MM.1S (cell line): Measurements from ENCODE around the gene SNCAIP.

ENCODE experiments used
- DNase-seq: peaks from one replicate; pipeline ENCODE4 v3.0.0-alpha.2; 2015
- H2AFZ ChIP-seq: fragments of 300-600 bp; sonication (generic); 2 replicates; pipeline ENCODE4 v1.6.0; 2016; ENCODE audit warnings: antibody characterized with exemption, low read length
- H3F3A ChIP-seq: fragments of 300-600 bp; sonication (generic); 2 replicates; pipeline ENCODE4 v1.6.1; 2016; ENCODE audit warnings: mild to moderate bottlenecking, antibody characterized with exemption, low read length, moderate library complexity, mixed read lengths; ENCODE audit not compliant: insufficient read depth
- H3K27ac ChIP-seq: fragments of 300-600 bp; sonication (generic); 2 replicates; pipeline ENCODE4 v1.5.1; 2016; ENCODE audit warnings: mild to moderate bottlenecking, low read length
- H3K27me3 ChIP-seq: fragments of 300-600 bp; sonication (generic); replicated peaks from 2 replicates; pipeline ENCODE4 v1.6.0; 2016; ENCODE audit warnings: low read length; ENCODE audit not compliant: insufficient read depth
- H3K36me3 ChIP-seq: fragments of 300-600 bp; sonication (generic); replicated peaks from 2 replicates; pipeline ENCODE4 v1.6.1; 2016; ENCODE audit warnings: mild to moderate bottlenecking, low read length, mixed read lengths; ENCODE audit not compliant: insufficient read depth
- H3K4me1 ChIP-seq: fragments of 300-600 bp; sonication (generic); 2 replicates; pipeline ENCODE4 v1.6.1; 2016; ENCODE audit warnings: low read length, mixed read lengths
- H3K4me2 ChIP-seq: fragments of 300-600 bp; sonication (generic); 2 replicates; pipeline ENCODE4 v1.6.0; 2016; ENCODE audit warnings: low read depth, low read length
- H3K4me3 ChIP-seq: fragments of 300-600 bp; sonication (generic); 2 replicates; pipeline ENCODE4 v1.5.1; 2016; ENCODE audit warnings: low read length, mixed read lengths
- H3K79me2 ChIP-seq: fragments of 300-600 bp; sonication (generic); 2 replicates; pipeline ENCODE4 v1.6.1; 2016; ENCODE audit warnings: mixed run types, low read length, mixed read lengths
- H3K9ac ChIP-seq: fragments of 300-600 bp; sonication (generic); 2 replicates; pipeline ENCODE4 v1.6.1; 2016; ENCODE audit warnings: low read length, mixed read lengths
- H3K9me2 ChIP-seq: fragments of 300-600 bp; sonication (generic); replicated peaks from 2 replicates; pipeline ENCODE4 v1.6.1; 2016; ENCODE audit warnings: mild to moderate bottlenecking, low read length, mixed read lengths; ENCODE audit not compliant: insufficient read depth
- H3K9me3 ChIP-seq: fragments of 300-600 bp; sonication (generic); replicated peaks from 2 replicates; pipeline ENCODE4 v1.6.1; 2016; ENCODE audit warnings: mild to moderate bottlenecking, low read length, mixed read lengths; ENCODE audit not compliant: insufficient read depth
- H4K20me1 ChIP-seq: fragments of 300-600 bp; sonication (generic); 2 replicates; pipeline ENCODE4 v1.6.1; 2016; ENCODE audit warnings: mild to moderate bottlenecking, low read length, moderate library complexity, mixed read lengths; ENCODE audit not compliant: insufficient read depth
- EZH2 ChIP-seq: fragments of 300-600 bp; sonication (generic); optimal IDR thresholded peaks from 2 replicates; pipeline ENCODE3; 2017; ENCODE audit warnings: low read depth, mild to moderate bottlenecking, antibody characterized with exemption, low read length, mixed read lengths
- EZH2phosphoT487 ChIP-seq: fragments of 300-600 bp; sonication (generic); IDR thresholded peaks from 2 replicates; pipeline ENCODE4 v1.6.1; 2018; ENCODE audit warnings: antibody characterized with exemption, low read length
- TF ChIP-seq, protein P1 (sequence below): fragments of 300-600 bp; sonication (generic); IDR thresholded peaks from 2 replicates; pipeline ENCODE4 v1.5.1; 2016; ENCODE audit warnings: antibody characterized with exemption, low read length, mixed read lengths

SNCAIP gene

DNA sequence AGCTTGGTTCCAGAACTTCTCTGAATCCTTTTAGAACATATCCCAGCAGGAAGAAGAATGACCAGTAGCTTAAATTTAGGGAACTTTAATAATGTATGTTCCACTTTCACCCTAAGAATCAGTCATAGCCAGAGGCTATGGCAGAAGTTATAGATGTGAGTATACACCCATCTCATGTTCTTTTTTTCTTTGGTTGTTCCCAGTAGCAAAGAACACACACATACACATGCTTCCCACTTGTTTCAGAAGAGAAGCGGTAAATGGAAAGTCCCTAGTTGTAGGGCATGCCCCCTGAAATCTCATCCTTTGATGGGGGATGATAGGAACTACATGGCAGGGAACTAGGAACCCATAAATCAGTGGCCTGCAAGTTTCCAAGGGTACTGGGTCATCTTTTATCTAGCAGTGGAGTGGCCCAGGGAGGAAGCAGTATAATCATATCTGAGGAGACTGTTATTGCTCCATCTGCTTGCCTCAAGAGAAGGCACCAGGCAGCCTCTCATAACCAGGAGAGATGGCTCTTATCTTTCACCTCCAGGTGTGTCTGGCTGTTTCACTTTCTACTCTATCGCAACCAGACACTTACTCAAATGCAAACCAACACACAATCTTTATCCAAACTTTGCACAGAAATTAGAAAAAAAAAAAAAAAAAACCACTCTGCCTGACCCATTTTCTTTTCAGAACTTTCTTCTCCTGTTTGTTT, 109.5 kb downstream of the SNCAIP start:
- no peak overlapping the region for H3K9ac ChIP-seq
- H3K27ac ChIP-seq = peak overlapping the region; percentile 12; the same call in 1 of the 2 replicates

DNA sequence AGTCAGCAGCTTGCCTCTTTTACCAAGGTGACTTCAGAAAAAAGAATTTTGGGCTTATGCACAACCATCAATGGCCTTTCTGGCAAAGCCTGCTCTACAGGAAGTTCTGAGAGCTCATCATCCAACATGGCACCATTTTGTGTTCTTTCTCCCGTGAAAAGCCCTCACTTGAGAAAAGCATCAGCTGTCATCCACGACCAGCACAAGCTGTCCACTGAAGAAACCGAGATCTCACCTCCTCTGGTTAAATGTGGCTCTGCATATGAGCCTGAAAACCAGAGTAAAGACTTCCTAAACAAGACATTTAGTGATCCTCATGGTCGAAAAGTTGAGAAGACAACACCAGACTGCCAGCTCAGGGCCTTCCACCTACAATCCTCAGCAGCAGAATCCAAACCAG, 111.2 kb downstream of the SNCAIP start:
- no peak overlapping the region for H3K27ac ChIP-seq
- no peak for DNase-seq
- H3K4me1 ChIP-seq = peaks cover 15% of the 10 kb centered on the region
- H3K9ac ChIP-seq = no peak overlapping the region
- H4K20me1 ChIP-seq = no peaks in the 10 kb centered on the region
- H2AFZ ChIP-seq = no peak overlapping the region
- 0 out of 2 replicates have a peak, but pooled peaks cover 9% of the 10 kb centered on the region for H3F3A ChIP-seq
- no peaks in the 10 kb centered on the region for H3K9me3 ChIP-seq
- H3K79me2 ChIP-seq = no peaks in the 10 kb centered on the region
- TF ChIP-seq, protein P1, sequence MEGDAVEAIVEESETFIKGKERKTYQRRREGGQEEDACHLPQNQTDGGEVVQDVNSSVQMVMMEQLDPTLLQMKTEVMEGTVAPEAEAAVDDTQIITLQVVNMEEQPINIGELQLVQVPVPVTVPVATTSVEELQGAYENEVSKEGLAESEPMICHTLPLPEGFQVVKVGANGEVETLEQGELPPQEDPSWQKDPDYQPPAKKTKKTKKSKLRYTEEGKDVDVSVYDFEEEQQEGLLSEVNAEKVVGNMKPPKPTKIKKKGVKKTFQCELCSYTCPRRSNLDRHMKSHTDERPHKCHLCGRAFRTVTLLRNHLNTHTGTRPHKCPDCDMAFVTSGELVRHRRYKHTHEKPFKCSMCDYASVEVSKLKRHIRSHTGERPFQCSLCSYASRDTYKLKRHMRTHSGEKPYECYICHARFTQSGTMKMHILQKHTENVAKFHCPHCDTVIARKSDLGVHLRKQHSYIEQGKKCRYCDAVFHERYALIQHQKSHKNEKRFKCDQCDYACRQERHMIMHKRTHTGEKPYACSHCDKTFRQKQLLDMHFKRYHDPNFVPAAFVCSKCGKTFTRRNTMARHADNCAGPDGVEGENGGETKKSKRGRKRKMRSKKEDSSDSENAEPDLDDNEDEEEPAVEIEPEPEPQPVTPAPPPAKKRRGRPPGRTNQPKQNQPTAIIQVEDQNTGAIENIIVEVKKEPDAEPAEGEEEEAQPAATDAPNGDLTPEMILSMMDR = no peak
- TF ChIP-seq EZH2 (no peak), EZH2phosphoT487 (no peak)
- H3K4me2 ChIP-seq = no peak overlapping the region
- H3K27me3 ChIP-seq = no peaks in the 10 kb centered on the region
- no peak overlapping the region for H3K4me3 ChIP-seq
- H3K36me3 ChIP-seq = no peaks in the 10 kb centered on the region
- H3K9me2 ChIP-seq = no peaks in the 10 kb centered on the region

More for the DNA sequence above, 109.5 kb downstream of the SNCAIP start:
- 0 out of 2 replicates have a peak, but pooled peaks cover 9% of the 10 kb centered on the region for H3F3A ChIP-seq
- H3K36me3 ChIP-seq = no peaks in the 10 kb centered on the region
- H3K27me3 ChIP-seq = no peaks in the 10 kb centered on the region
- no peak overlapping the region for H2AFZ ChIP-seq
- TF ChIP-seq EZH2 (no peak), EZH2phosphoT487 (no peak)
- TF ChIP-seq, protein P1 = no peak
- DNase-seq = peak; percentile 87
- peak overlapping the region; percentile 37; the same call in 1 of the 2 replicates for H3K4me2 ChIP-seq
- H3K9me2 ChIP-seq = no peaks in the 10 kb centered on the region
- H4K20me1 ChIP-seq = no peaks in the 10 kb centered on the region
- peaks cover 15% of the 10 kb centered on the region for H3K4me1 ChIP-seq
- no peaks in the 10 kb centered on the region for H3K79me2 ChIP-seq
- no peaks in the 10 kb centered on the region for H3K9me3 ChIP-seq
- no peak overlapping the region for H3K4me3 ChIP-seq

DNA sequence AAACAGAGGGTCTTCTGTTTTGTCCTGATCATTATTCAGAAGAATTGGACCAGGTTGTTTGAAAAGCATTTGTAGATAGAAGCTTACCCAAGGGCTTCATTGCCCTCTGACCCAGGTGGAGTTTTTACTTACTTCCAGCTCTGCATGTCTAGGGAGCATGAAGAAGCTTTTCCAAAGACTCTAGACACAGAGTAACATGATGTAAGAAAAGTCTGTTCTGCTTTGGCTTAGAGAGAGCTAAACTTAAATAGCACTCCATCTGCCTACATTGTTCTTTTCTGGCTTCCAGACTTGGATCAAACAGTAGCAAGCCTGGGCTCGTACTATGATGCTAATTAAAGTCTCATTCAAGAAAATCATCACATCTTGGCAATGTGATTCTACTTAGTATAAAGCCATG, 112.1 kb downstream of the SNCAIP start:
- Histone ChIP-seq H3K4me1 (peaks cover 15% of the 10 kb centered on the region), H3K9me2 (no peaks in the 10 kb centered on the region), H4K20me1 (no peaks in the 10 kb centered on the region), H3F3A (0 out of 2 replicates have a peak, but pooled peaks cover 9% of the 10 kb centered on the region), H3K4me3 (no peak overlapping the region), H3K4me2 (no peak overlapping the region), H3K36me3 (no peaks in the 10 kb centered on the region), H3K9ac (no peak overlapping the region), H3K27ac (no peak overlapping the region), H3K79me2 (no peaks in the 10 kb centered on the region), H2AFZ (no peak overlapping the region), H3K9me3 (no peaks in the 10 kb centered on the region), H3K27me3 (no peaks in the 10 kb centered on the region)
- no peak for DNase-seq
- TF ChIP-seq, protein P1 = no peak
- TF ChIP-seq EZH2 = no peak
- TF ChIP-seq EZH2phosphoT487 = no peak
